ENCODE measurements around the gene SNAP25.

DNA sequence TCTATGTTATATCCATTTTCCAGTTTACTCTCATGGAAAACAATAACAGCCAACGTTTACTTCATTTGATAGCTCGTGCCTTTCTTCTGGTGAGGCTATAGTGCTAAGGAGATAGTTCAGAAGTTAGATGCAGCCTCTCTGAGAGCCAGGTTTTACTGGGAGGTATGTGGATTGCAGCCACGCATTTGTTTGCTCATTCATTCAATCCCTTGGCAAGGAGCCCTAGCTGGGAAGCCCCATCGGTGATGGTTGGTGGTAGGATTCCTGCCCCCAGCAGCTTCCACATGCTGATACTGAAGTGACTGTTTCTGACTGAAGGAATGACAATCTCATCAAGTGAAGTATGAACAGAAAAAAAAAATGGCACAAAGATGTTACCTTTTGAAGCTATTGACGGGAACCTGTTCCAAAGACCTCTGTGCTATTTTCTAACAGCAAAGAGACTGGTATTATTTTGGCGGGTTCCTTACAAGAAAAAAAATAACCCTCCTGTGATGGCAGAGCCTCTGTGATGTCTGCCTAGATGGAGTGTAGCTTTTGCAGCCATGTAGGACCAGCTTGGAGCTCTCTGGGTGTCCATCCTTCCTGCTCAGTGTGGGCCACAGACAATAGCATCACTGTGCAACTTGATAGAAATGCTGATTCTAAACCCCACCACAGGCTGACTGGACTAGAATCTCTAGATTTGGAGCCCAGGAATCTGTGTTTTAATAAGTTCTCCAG is 30.6 kb downstream of the SNAP25 start:
- TF ChIP-seq, protein P1, sequence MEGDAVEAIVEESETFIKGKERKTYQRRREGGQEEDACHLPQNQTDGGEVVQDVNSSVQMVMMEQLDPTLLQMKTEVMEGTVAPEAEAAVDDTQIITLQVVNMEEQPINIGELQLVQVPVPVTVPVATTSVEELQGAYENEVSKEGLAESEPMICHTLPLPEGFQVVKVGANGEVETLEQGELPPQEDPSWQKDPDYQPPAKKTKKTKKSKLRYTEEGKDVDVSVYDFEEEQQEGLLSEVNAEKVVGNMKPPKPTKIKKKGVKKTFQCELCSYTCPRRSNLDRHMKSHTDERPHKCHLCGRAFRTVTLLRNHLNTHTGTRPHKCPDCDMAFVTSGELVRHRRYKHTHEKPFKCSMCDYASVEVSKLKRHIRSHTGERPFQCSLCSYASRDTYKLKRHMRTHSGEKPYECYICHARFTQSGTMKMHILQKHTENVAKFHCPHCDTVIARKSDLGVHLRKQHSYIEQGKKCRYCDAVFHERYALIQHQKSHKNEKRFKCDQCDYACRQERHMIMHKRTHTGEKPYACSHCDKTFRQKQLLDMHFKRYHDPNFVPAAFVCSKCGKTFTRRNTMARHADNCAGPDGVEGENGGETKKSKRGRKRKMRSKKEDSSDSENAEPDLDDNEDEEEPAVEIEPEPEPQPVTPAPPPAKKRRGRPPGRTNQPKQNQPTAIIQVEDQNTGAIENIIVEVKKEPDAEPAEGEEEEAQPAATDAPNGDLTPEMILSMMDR (conservative IDR thresholded peaks at IDR 0.05; ENCODE audit: low read depth, low read length) = no peak
- TF ChIP-seq EZH2 (IDR thresholded peaks at IDR 0.05; ENCODE audit: low read length, unreplicated experiment) = no peak
